SK-N-SH treated with all-trans-retinoic acid at 6 μM for 48 hours (cell line): Measurements from ENCODE around the gene LRRC55.

Experiments
- ATAC-seq: fragments of 200-7000 bp; cut with Tn5 transposase; 3 replicates; pipeline ENCODE4 v1.9.1; 2020; ENCODE audit warnings: mild to moderate bottlenecking, moderate library complexity
- ARNTL ChIP-seq: fragments of 450-650 bp; formaldehyde crosslinking; IDR thresholded peaks from 2 replicates; pipeline ENCODE4 v1.5.0; 2020; ENCODE audit warnings: low read depth, mild to moderate bottlenecking, moderate library complexity, borderline replicate concordance
- BACH2 ChIP-seq: fragments of 250-450 bp; sonication (Bioruptor Pico); IDR thresholded peaks from 2 replicates; pipeline ENCODE4 v1.9.0; 2021; ENCODE audit warnings: mild to moderate bottlenecking, borderline replicate concordance
- CSDC2 ChIP-seq: fragments of 250-450 bp; sonication (Bioruptor Pico); IDR thresholded peaks from 2 replicates; pipeline ENCODE4 v1.5.0; 2020; ENCODE audit warnings: mild to moderate bottlenecking, moderate library complexity
- GLIS3 ChIP-seq: fragments of 250-450 bp; sonication (Bioruptor Pico); IDR thresholded peaks from 2 replicates; pipeline ENCODE4 v1.5.0; 2020; ENCODE audit warnings: mild to moderate bottlenecking, moderate library complexity
- ISL1 ChIP-seq: fragments of 250-450 bp; sonication (Bioruptor Pico); IDR thresholded peaks from 2 replicates; pipeline ENCODE4 v2.1.2; 2022; ENCODE audit warnings: mild to moderate bottlenecking, moderate library complexity
- OSR1 ChIP-seq: fragments of 250-450 bp; sonication (Bioruptor Pico); IDR thresholded peaks from 2 replicates; pipeline ENCODE4 v1.8.0; 2022; ENCODE audit warnings: moderate library complexity, mild to moderate bottlenecking, inconsistent platforms
- PPARA ChIP-seq: fragments of 250-450 bp; sonication (Bioruptor Pico); IDR thresholded peaks from 2 replicates; pipeline ENCODE4 v1.5.0; 2020; ENCODE audit warnings: mild to moderate bottlenecking, borderline replicate concordance
- RARB ChIP-seq: fragments of 250-450 bp; sonication (Bioruptor Pico); IDR thresholded peaks from 2 replicates; pipeline ENCODE4 v1.8.0; 2021; ENCODE audit warnings: mild to moderate bottlenecking, moderate library complexity
- SNAI2 ChIP-seq: fragments of 250-450 bp; sonication (Bioruptor Pico); IDR thresholded peaks from 2 replicates; pipeline ENCODE4 v1.5.0; 2020; ENCODE audit warnings: mild to moderate bottlenecking, moderate library complexity
- TCF4 ChIP-seq: fragments of 250-450 bp; sonication (Bioruptor Pico); IDR thresholded peaks from 2 replicates; pipeline ENCODE4 v1.8.0; 2021; ENCODE audit warnings: mild to moderate bottlenecking, moderate library complexity, borderline replicate concordance
- TOX ChIP-seq: fragments of 250-450 bp; sonication (Bioruptor Pico); IDR thresholded peaks from 2 replicates; pipeline ENCODE4 v1.8.0; 2021; ENCODE audit warnings: mild to moderate bottlenecking, moderate library complexity, borderline replicate concordance
- ZC3H10 ChIP-seq: fragments of 250-450 bp; sonication (Bioruptor Pico); IDR thresholded peaks from 2 replicates; pipeline ENCODE4 v1.5.1; 2021; ENCODE audit warnings: mild to moderate bottlenecking, moderate library complexity
- ZFP3 ChIP-seq: fragments of 250-450 bp; sonication (Bioruptor Pico); IDR thresholded peaks from 2 replicates; pipeline ENCODE4 v1.5.0; 2020; ENCODE audit warnings: mild to moderate bottlenecking, moderate library complexity
- ZFP30 ChIP-seq: fragments of 450-650 bp; formaldehyde crosslinking; IDR thresholded peaks from 2 replicates; pipeline ENCODE4 v1.5.0; 2022; ENCODE audit warnings: mild to moderate bottlenecking, moderate library complexity
- ZNF565 ChIP-seq: fragments of 450-650 bp; formaldehyde crosslinking; conservative IDR thresholded peaks from 2 replicates; pipeline ENCODE4 v1.5.0; 2020; ENCODE audit warnings: low read depth, mild to moderate bottlenecking, moderate library complexity
- ZNF70 ChIP-seq: fragments of 450-650 bp; formaldehyde crosslinking; IDR thresholded peaks from 2 replicates; pipeline ENCODE4 v1.5.0; 2020; ENCODE audit warnings: mild to moderate bottlenecking, moderate library complexity
- ZNF8 ChIP-seq: fragments of 450-650 bp; formaldehyde crosslinking; IDR thresholded peaks from 2 replicates; pipeline ENCODE4 v1.5.0; 2020; ENCODE audit warnings: mild to moderate bottlenecking, moderate library complexity
- TF ChIP-seq, protein P1 (sequence below): fragments of 250-450 bp; sonication (Bioruptor Pico); IDR thresholded peaks from 2 replicates; pipeline ENCODE4 v1.5.1; 2021; ENCODE audit warnings: mild to moderate bottlenecking, moderate library complexity
- TF ChIP-seq, protein P2 (sequence below): fragments of 250-450 bp; sonication (Bioruptor Pico); IDR thresholded peaks from 2 replicates; pipeline ENCODE4 v1.5.1; 2020; ENCODE audit warnings: low read depth, mild to moderate bottlenecking, moderate library complexity
- TF ChIP-seq, protein P3 (sequence below): fragments of 250-450 bp; sonication (Bioruptor Pico); IDR thresholded peaks from 2 replicates; pipeline ENCODE4 v1.8.0; 2020; ENCODE audit warnings: mild to moderate bottlenecking, moderate library complexity, borderline replicate concordance
- TF ChIP-seq, protein P4 (sequence below): fragments of 250-450 bp; sonication (Bioruptor Pico); IDR thresholded peaks from 2 replicates; pipeline ENCODE4 v1.8.0; 2021; ENCODE audit warnings: low read depth, mild to moderate bottlenecking, moderate library complexity, borderline replicate concordance
- TF ChIP-seq, protein P5 (sequence below): fragments of 250-450 bp; sonication (Bioruptor Pico); IDR thresholded peaks from 2 replicates; pipeline ENCODE4 v1.5.0; 2020; ENCODE audit warnings: mild to moderate bottlenecking, moderate library complexity

The LRRC55 gene

DNA sequence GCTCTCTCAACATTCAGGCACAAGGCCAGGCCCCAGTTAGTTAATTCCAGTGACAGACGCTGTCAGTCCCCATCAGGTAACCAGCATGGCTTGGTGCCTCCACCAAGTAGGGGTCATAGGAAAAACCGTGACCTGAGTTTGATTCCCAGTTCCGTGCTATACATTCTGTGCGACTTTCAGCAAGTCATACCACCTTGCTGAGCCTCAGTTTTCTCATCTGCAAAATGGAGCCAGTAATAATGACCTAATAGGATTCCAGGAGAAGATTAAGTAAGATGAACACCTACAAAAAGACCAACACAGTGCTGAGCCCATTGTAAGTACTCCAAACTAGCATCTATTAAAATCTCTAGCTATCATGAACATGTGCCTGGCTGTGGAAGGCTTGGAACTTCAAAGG is 24.8 kb upstream of the LRRC55 start:
- TF ChIP-seq TOX (CRISPR knock-in tag) = no peak
- TF ChIP-seq, protein P1, sequence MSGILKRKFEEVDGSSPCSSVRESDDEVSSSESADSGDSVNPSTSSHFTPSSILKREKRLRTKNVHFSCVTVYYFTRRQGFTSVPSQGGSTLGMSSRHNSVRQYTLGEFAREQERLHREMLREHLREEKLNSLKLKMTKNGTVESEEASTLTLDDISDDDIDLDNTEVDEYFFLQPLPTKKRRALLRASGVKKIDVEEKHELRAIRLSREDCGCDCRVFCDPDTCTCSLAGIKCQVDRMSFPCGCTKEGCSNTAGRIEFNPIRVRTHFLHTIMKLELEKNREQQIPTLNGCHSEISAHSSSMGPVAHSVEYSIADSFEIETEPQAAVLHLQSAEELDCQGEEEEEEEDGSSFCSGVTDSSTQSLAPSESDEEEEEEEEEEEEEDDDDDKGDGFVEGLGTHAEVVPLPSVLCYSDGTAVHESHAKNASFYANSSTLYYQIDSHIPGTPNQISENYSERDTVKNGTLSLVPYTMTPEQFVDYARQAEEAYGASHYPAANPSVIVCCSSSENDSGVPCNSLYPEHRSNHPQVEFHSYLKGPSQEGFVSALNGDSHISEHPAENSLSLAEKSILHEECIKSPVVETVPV = no peak
- TF ChIP-seq ISL1 (CRISPR knock-in tag) = no peak
- no peak for TF ChIP-seq ZFP3 (CRISPR knock-in tag)
- no peak for TF ChIP-seq ZFP30 (CRISPR knock-in tag)
- TF ChIP-seq TCF4 (CRISPR knock-in tag) = no peak
- TF ChIP-seq ZNF565 (CRISPR knock-in tag) = no peak
- TF ChIP-seq, protein P2, sequence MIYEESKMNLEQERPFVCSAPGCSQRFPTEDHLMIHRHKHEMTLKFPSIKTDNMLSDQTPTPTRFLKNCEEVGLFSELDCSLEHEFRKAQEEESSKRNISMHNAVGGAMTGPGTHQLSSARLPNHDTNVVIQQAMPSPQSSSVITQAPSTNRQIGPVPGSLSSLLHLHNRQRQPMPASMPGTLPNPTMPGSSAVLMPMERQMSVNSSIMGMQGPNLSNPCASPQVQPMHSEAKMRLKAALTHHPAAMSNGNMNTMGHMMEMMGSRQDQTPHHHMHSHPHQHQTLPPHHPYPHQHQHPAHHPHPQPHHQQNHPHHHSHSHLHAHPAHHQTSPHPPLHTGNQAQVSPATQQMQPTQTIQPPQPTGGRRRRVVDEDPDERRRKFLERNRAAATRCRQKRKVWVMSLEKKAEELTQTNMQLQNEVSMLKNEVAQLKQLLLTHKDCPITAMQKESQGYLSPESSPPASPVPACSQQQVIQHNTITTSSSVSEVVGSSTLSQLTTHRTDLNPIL (CRISPR knock-in tag) = no peak
- TF ChIP-seq ARNTL (CRISPR knock-in tag) = no peak
- TF ChIP-seq OSR1 = no peak
- TF ChIP-seq SNAI2 (CRISPR knock-in tag) = no peak
- ATAC-seq = no peak

DNA sequence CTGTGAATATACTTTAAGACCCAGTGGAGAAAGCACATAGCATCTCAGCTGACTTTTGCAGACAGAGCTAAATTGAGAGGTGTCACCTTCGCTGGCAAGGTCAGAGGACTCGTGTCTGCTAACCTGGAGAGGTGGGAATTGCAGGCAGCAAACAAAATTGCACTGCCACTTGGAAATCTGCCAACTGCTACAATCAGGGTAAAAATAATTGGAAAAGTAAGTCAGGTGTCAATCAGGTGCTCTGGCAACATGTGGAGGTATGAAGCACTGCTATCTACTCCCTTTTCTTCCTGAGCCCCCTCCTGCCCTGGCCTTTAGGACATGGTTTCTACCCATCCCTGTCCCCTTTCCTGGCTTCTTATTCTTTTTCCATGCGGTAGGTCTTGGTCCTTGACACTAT is 24.1 kb upstream of the LRRC55 start:
- no peak for TF ChIP-seq ARNTL (CRISPR knock-in tag)
- TF ChIP-seq OSR1 = no peak
- no peak for TF ChIP-seq RARB (CRISPR knock-in tag)
- TF ChIP-seq, protein P2 (CRISPR knock-in tag) = no peak
- TF ChIP-seq TOX (CRISPR knock-in tag) = no peak
- no peak for TF ChIP-seq ZFP3 (CRISPR knock-in tag)
- TF ChIP-seq ZFP30 (CRISPR knock-in tag) = no peak
- TF ChIP-seq BACH2 (CRISPR knock-in tag) = no peak
- no peak for TF ChIP-seq ZNF8 (CRISPR knock-in tag)
- TF ChIP-seq, protein P3, sequence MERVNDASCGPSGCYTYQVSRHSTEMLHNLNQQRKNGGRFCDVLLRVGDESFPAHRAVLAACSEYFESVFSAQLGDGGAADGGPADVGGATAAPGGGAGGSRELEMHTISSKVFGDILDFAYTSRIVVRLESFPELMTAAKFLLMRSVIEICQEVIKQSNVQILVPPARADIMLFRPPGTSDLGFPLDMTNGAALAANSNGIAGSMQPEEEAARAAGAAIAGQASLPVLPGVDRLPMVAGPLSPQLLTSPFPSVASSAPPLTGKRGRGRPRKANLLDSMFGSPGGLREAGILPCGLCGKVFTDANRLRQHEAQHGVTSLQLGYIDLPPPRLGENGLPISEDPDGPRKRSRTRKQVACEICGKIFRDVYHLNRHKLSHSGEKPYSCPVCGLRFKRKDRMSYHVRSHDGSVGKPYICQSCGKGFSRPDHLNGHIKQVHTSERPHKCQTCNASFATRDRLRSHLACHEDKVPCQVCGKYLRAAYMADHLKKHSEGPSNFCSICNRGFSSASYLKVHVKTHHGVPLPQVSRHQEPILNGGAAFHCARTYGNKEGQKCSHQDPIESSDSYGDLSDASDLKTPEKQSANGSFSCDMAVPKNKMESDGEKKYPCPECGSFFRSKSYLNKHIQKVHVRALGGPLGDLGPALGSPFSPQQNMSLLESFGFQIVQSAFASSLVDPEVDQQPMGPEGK = no peak
- TF ChIP-seq ZC3H10 (CRISPR knock-in tag) = no peak
- no peak for TF ChIP-seq TCF4 (CRISPR knock-in tag)
- TF ChIP-seq, protein P4, sequence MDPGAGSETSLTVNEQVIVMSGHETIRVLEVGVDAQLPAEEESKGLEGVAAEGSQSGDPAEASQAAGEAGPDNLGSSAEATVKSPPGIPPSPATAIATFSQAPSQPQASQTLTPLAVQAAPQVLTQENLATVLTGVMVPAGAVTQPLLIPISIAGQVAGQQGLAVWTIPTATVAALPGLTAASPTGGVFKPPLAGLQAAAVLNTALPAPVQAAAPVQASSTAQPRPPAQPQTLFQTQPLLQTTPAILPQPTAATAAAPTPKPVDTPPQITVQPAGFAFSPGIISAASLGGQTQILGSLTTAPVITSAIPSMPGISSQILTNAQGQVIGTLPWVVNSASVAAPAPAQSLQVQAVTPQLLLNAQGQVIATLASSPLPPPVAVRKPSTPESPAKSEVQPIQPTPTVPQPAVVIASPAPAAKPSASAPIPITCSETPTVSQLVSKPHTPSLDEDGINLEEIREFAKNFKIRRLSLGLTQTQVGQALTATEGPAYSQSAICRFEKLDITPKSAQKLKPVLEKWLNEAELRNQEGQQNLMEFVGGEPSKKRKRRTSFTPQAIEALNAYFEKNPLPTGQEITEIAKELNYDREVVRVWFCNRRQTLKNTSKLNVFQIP = no peak
- TF ChIP-seq GLIS3 (CRISPR knock-in tag) = no peak
- TF ChIP-seq, protein P1 = no peak
- no peak for TF ChIP-seq ZNF565 (CRISPR knock-in tag)
- TF ChIP-seq ISL1 (CRISPR knock-in tag) = no peak
- ATAC-seq = no peak

DNA sequence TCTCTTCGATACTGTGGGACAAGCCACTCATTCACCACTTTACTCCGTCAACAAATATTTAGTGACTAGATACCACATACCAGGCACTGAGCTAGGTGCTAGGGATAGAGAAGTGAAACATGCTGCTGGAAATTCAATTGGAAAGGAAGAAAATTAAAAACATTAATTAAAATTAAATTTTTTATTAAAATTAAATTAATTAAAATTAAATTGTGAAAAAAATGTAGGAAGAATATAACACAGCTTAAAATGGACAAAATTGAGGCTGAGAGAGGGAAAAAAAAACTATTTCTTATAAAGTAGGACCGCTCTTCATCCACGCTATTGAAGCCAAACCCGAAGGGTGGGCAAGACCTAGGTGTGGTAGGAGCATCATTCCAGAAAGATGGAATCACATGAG is 23.6 kb upstream of the LRRC55 start:
- no peak for ATAC-seq
- TF ChIP-seq PPARA (no peak), RARB (CRISPR knock-in tag) (no peak), ISL1 (CRISPR knock-in tag) (no peak), TCF4 (CRISPR knock-in tag) (no peak), ZNF565 (CRISPR knock-in tag) (no peak), CSDC2 (CRISPR knock-in tag) (no peak), ZNF8 (CRISPR knock-in tag) (no peak), TOX (CRISPR knock-in tag) (no peak), ZNF70 (CRISPR knock-in tag) (no peak), SNAI2 (CRISPR knock-in tag) (no peak), GLIS3 (CRISPR knock-in tag) (no peak), ARNTL (CRISPR knock-in tag) (no peak), ZFP30 (CRISPR knock-in tag) (no peak)
- TF ChIP-seq, protein P5, sequence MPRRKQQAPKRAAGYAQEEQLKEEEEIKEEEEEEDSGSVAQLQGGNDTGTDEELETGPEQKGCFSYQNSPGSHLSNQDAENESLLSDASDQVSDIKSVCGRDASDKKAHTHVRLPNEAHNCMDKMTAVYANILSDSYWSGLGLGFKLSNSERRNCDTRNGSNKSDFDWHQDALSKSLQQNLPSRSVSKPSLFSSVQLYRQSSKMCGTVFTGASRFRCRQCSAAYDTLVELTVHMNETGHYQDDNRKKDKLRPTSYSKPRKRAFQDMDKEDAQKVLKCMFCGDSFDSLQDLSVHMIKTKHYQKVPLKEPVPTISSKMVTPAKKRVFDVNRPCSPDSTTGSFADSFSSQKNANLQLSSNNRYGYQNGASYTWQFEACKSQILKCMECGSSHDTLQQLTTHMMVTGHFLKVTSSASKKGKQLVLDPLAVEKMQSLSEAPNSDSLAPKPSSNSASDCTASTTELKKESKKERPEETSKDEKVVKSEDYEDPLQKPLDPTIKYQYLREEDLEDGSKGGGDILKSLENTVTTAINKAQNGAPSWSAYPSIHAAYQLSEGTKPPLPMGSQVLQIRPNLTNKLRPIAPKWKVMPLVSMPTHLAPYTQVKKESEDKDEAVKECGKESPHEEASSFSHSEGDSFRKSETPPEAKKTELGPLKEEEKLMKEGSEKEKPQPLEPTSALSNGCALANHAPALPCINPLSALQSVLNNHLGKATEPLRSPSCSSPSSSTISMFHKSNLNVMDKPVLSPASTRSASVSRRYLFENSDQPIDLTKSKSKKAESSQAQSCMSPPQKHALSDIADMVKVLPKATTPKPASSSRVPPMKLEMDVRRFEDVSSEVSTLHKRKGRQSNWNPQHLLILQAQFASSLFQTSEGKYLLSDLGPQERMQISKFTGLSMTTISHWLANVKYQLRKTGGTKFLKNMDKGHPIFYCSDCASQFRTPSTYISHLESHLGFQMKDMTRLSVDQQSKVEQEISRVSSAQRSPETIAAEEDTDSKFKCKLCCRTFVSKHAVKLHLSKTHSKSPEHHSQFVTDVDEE (CRISPR knock-in tag) = no peak
- TF ChIP-seq, protein P4 = no peak
